HepG2 (cell line): ENCODE results near the gene ABCC3. TPM values are rescaled to one million over a fixed set of nuclear protein-coding genes. Genes with fewer than 3 reads are reported as not detected.

ENCODE experiments used
- ATAC-seq: fragments of 200-7000 bp; cut with Tn5 transposase; 3 replicates; pipeline ENCODE4 v1.9.1; 2020; ENCODE audit warnings: mild to moderate bottlenecking, moderate library complexity
- BruUV-seq: library from RNA; stranded (reverse); fragments of 400-500 nt; replicated peaks from 2 replicates; lab custom pipeline; 2021; lab: Mats Ljungman, UMichigan
- CTCF ChIA-PET: fragments of 300-600 bp; formaldehyde crosslinking; extraction: SDS; loops from one replicate; lab custom pipeline; 2021; ENCODE audit warnings: low total read pairs, inconsistent platforms, low intra/inter-chr PET ratio; lab: Yijun Ruan, JAX
- POLR2A ChIA-PET: fragments of 350-600 bp; sonication (Branson Sonifier 250); formaldehyde crosslinking; loops from one replicate; lab custom pipeline; 2020; ENCODE audit warnings: antibody characterized with exemption, inconsistent platforms; lab: Yijun Ruan, JAX
- DNase-seq: peaks from one replicate; pipeline ENCODE4 v3.0.0-alpha.2; 2015; ENCODE audit warnings: low spot score
- FAIRE-seq: peaks from 3 replicates; lab custom pipeline; 2011; peaks lifted over from hg19 to GRCh38; lab: Jason Lieb, UNC
- H2AFZ ChIP-seq: one replicate; pipeline ENCODE4 v1.6.1; 2011; ENCODE audit warnings: low read length, inconsistent platforms
- H3K27ac ChIP-seq: fragments of 300-600 bp; 3 replicates; pipeline ENCODE4 v1.8.0; 2011; ENCODE audit warnings: mixed run types, mild to moderate bottlenecking, mixed read lengths, low read length, inconsistent platforms; ENCODE audit not compliant: insufficient read depth; ENCODE audit errors: extremely low read length
- H3K27me3 ChIP-seq, 2 experiments: fragments of 200-600 bp in 1 of 2; 2 replicates in 1 of 2; 3 replicates in 1 of 2; pipeline versions ENCODE4 v1.6.0 to v1.8.0; 2011; ENCODE audit warnings: low read length in 2 of 2, mild to moderate bottlenecking in 2 of 2, moderate library complexity in 2 of 2, inconsistent platforms in 1 of 2; ENCODE audit not compliant: insufficient read depth in 2 of 2, control insufficient read depth in 1 of 2
- H3K36me3 ChIP-seq, 2 experiments: fragments of 200-600 bp in 1 of 2; replicated peaks in 1 of 2; 2 replicates in 1 of 2; 3 replicates in 1 of 2; pipeline versions ENCODE4 v1.5.1 to v1.8.0; 2011; ENCODE audit warnings: low read length in 2 of 2, inconsistent platforms in 1 of 2; ENCODE audit not compliant: insufficient read depth in 2 of 2, control insufficient read depth in 1 of 2
- H3K4me1 ChIP-seq: 2 replicates; pipeline ENCODE4 v1.5.1; 2012; ENCODE audit warnings: low read length, inconsistent platforms; ENCODE audit not compliant: insufficient read depth
- H3K4me2 ChIP-seq: 2 replicates; pipeline ENCODE4 v1.6.0; 2011; ENCODE audit warnings: low read depth, low read length, inconsistent platforms
- H3K4me3 ChIP-seq, 3 experiments: fragments of 200-600 bp in 1 of 3; sonication (generic), shearing (Covaris generic) in 1 of 3; replicated peaks in 1 of 3; 2 replicates each; pipeline ENCODE4 v1.5.1; 2011 to 2016; ENCODE audit warnings: low read length in 3 of 3, inconsistent platforms in 2 of 3, low read depth in 2 of 3, mild to moderate bottlenecking in 2 of 3, control low read depth in 1 of 3, mixed read lengths in 1 of 3; ENCODE audit not compliant: insufficient read depth in 1 of 3
- H3K79me2 ChIP-seq: one replicate; pipeline ENCODE4 v1.6.1; 2011; ENCODE audit warnings: low read length, inconsistent platforms; ENCODE audit not compliant: insufficient read depth
- H3K9ac ChIP-seq: 2 replicates; pipeline ENCODE4 v1.6.0; 2011; ENCODE audit warnings: mild to moderate bottlenecking, low read depth, low read length, inconsistent platforms; ENCODE audit not compliant: insufficient read depth
- H3K9me3 ChIP-seq: 2 replicates; pipeline ENCODE4 v1.5.1; 2012; ENCODE audit warnings: mild to moderate bottlenecking, low read length
- H4K20me1 ChIP-seq: 2 replicates; pipeline ENCODE4 v1.6.0; 2011; ENCODE audit warnings: inconsistent platforms, mild to moderate bottlenecking, low read length, moderate library complexity; ENCODE audit not compliant: insufficient read depth
- ARID2 ChIP-seq: sonication (generic); formaldehyde crosslinking; IDR thresholded peaks from 2 replicates; pipeline ENCODE4 v1.8.1; 2022; ENCODE audit warnings: mild to moderate bottlenecking, missing genetic modification reagents, borderline replicate concordance
- EP300 ChIP-seq, 3 experiments: sonication (generic) in 1 of 3; formaldehyde crosslinking in 1 of 3; IDR thresholded peaks; 2 replicates each; pipeline versions ENCODE4 v1.5.1 to v1.6.1; 2011 to 2020; ENCODE audit warnings: low read depth in 2 of 3, low read length in 2 of 3, borderline replicate concordance in 1 of 3, improper control_type of control experiment in 1 of 3, mild to moderate bottlenecking in 1 of 3, missing genetic modification reagents in 1 of 3, moderate library complexity in 1 of 3
- HOXA7 ChIP-seq: sonication (generic); formaldehyde crosslinking; IDR thresholded peaks from 2 replicates; pipeline ENCODE4 v1.8.1; 2022; ENCODE audit warnings: mild to moderate bottlenecking, missing genetic modification reagents, moderate library complexity
- KDM2A ChIP-seq: sonication (generic); formaldehyde crosslinking; IDR thresholded peaks from 2 replicates; pipeline ENCODE4 v1.4.0; 2020; ENCODE audit warnings: low read depth, missing genetic modification reagents, borderline replicate concordance
- NFKB2 ChIP-seq: sonication (generic); formaldehyde crosslinking; IDR thresholded peaks from 2 replicates; pipeline ENCODE4 v1.4.0; 2020; ENCODE audit warnings: missing genetic modification reagents, borderline replicate concordance
- PAX8 ChIP-seq: sonication (generic); formaldehyde crosslinking; IDR thresholded peaks from 2 replicates; pipeline ENCODE4 v1.8.0; 2022; ENCODE audit warnings: mild to moderate bottlenecking, missing genetic modification reagents, borderline replicate concordance
- RBM39 ChIP-seq: fragments of 200-400 bp; formaldehyde crosslinking; IDR thresholded peaks from one replicate; pipeline ENCODE4 v1.6.1; 2018; ENCODE audit warnings: antibody characterized with exemption, mild to moderate bottlenecking, low read depth, low read length; ENCODE audit not compliant: poor library complexity, severe bottlenecking
- RFX3 ChIP-seq: IDR thresholded peaks from 2 replicates; pipeline ENCODE4 v1.6.1; 2016; ENCODE audit warnings: missing biosample characterization, missing genetic modification reagents
- SMC3 ChIP-seq: IDR thresholded peaks from 2 replicates; pipeline ENCODE4 v1.6.1; 2011; ENCODE audit warnings: low read length, improper control_type of control experiment
- ZNF331 ChIP-seq: sonication (generic); formaldehyde crosslinking; IDR thresholded peaks from 2 replicates; pipeline ENCODE4 v1.4.0; 2020; ENCODE audit warnings: missing genetic modification reagents
- ZNF747 ChIP-seq: sonication (generic); formaldehyde crosslinking; IDR thresholded peaks from 2 replicates; pipeline ENCODE4 v1.8.1; 2023; ENCODE audit warnings: missing genetic modification reagents, mild to moderate bottlenecking, borderline replicate concordance
- ZSCAN31 ChIP-seq: sonication (generic); formaldehyde crosslinking; IDR thresholded peaks from 2 replicates; pipeline ENCODE4 v1.5.0; 2020; ENCODE audit warnings: low read depth, mild to moderate bottlenecking, missing genetic modification reagents
- WGBS: methylation state at CpG from one replicate; pipeline ENCODE4 v1.1.6; 2017; ENCODE audit warnings: low lambda C conversion rate; 5-methylcytosine and 5-hydroxymethylcytosine counted together
- in situ Hi-C: cut with HindIII; loops from 2 replicates; pipeline ENCODE4 v1.10.0; 2017; ENCODE audit warnings: low pct_unique_long_range_greater_than_20kb; ENCODE audit not compliant: extremely low pct_ligation_motif_present
- intact Hi-C: fragments of 100-400 bp; cut with micrococcal nuclease; formaldehyde crosslinking; loops from one replicate; pipeline ENCODE4 v1.10.0; 2022; ENCODE audit not compliant: unreplicated experiment
- polyA plus RNA-seq, 8 experiments: library from polyadenylated mRNA; depleted of rRNA in 3 of 8; stranded (reverse) in 7 of 8; unstranded in 1 of 8; fragments of >200 nt; fragmentation: Illumina TruSeq in 4 of 8; extraction: Trizol in 4 of 8; gene quantifications; 2 replicates each; pipeline versions ENCODE4 v1.2.1 to v1.2.3, GENCODE V29; 2011 to 2016; ENCODE audit warnings: low read depth in 4 of 8, missing spikeins in 1 of 8, mixed read lengths in 1 of 8; ENCODE audit not compliant: insufficient read depth in 1 of 8
- total RNA-seq, 5 experiments: library from RNA; depleted of rRNA; stranded (reverse); fragments of >200 nt; fragmentation: Illumina TruSeq; extraction: Trizol; gene quantifications; 2 replicates each; pipeline ENCODE4 v1.2.3, GENCODE V29; 2016; ENCODE audit warnings: low read depth in 1 of 5
- TF ChIP-seq, protein P1 (sequence below): sonication (generic); formaldehyde crosslinking; IDR thresholded peaks from 2 replicates; pipeline ENCODE4 v1.4.0; 2020; ENCODE audit warnings: missing genetic modification reagents, mild to moderate bottlenecking, borderline replicate concordance
- TF ChIP-seq, protein P2 (sequence below): sonication (generic); formaldehyde crosslinking; IDR thresholded peaks from 2 replicates; pipeline ENCODE4 v1.4.0; 2020; ENCODE audit warnings: mild to moderate bottlenecking, missing genetic modification reagents
- TF ChIP-seq, protein P3 (sequence below): sonication (generic); formaldehyde crosslinking; IDR thresholded peaks from 2 replicates; pipeline ENCODE4 v1.5.0; 2020; ENCODE audit warnings: mild to moderate bottlenecking, missing genetic modification reagents

Gene ABCC3
- total and polyA plus RNA-seq, 2 of the 13 experiments (the other 11 are each of a cell fraction or from before 2014, with no cell fraction given): 25.2 to 50.7 TPM

DNA sequence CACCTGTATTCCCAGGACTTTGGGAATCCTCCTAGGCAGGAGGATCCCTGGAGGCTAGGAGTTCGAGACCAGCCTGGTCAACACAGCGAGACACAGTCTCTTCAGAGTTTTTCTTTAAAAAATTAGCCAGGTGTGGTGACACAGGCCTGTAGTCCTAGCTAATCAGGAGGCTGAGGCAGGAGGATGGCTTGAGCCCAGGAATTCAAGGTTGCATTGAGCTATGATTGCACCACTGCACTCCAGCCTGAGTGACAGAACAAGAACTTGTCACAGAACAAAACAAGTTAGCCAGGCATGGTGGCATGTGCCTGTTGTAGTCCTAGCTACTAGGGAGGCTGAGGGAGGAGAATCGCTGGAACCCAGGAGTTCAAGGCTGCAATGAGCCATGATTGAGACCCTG, 48.3 kb downstream of the ABCC3 start (continued):
- TF ChIP-seq HOXA7 (CRISPR knock-in tag) (peak; percentile 34; the same call in 1 of the 2 replicates), ARID2 (0 out of 2 replicates have a peak, but pooled peaks have one; percentile 51), KDM2A (CRISPR knock-in tag) (0 out of 2 replicates have a peak, but pooled peaks have one; percentile 17), ZNF331 (CRISPR knock-in tag) (0 out of 2 replicates have a peak, but pooled peaks have one; percentile 14), SMC3 (0 out of 2 replicates have a peak, but pooled peaks have one; percentile 3)
- TF ChIP-seq, protein P1, sequence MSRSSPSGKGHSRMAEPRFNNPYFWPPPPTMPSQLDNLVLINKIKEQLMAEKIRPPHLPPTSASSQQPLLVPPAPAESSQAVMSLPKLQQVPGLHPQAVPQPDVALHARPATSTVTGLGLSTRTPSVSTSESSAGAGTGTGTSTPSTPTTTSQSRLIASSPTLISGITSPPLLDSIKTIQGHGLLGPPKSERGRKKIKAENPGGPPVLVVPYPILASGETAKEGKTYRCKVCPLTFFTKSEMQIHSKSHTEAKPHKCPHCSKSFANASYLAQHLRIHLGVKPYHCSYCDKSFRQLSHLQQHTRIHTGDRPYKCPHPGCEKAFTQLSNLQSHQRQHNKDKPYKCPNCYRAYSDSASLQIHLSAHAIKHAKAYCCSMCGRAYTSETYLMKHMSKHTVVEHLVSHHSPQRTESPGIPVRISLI (CRISPR knock-in tag): no peak
- TF ChIP-seq, all 625 proteins: peak for 29

DNA sequence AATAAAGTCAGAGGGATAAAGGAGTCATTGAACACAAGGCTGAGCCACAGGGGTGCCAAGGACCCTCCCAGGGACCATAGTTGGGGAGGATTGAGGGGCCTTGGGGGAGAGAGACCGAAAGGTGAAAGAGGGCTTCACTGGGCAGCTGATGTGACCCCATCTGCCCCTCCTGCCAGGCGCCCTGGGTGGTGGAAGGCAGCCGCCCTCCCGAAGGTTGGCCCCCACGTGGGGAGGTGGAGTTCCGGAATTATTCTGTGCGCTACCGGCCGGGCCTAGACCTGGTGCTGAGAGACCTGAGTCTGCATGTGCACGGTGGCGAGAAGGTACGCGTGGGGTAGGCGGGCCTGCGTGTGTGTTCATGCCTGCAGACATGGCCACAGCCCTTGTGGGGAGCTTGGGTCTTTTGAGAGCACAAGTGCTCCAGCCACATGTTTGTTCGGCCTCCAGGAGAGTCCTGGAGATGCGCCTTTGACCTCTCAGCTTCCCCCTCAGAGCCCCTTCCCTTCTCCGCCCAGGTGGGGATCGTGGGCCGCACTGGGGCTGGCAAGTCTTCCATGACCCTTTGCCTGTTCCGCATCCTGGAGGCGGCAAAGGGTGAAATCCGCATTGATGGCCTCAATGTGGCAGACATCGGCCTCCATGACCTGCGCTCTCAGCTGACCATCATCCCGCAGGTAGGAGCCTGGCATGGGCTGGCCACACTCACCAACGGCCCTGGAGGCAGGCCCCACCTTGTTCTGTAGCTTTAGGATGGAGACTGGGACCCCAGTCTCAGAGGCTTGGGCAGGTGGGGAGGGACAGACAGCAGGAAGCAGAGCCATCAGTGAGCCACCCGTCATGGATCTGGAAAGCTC, 49.0 kb downstream of the ABCC3 start:
- ChIA-PET POLR2A (interaction anchor here (0.9 to 21.3 kb wide), 20 partner anchors 8 to 261 kb away, joined by 3 to 839 read pairs (median 8); partner anchors contain the start of genes ABCC3, ANKRD40, CACNA1G and LUC7L3), CTCF (interaction anchor here (1.0 kb wide), 1 partner anchor 53 kb away, joined by 4 read pairs; no protein-coding TSS in a partner anchor)
- H2AFZ ChIP-seq: no peak overlapping the region
- peaks cover 98% of the 10 kb centered on the region for H3K4me1 ChIP-seq
- no peaks in the 10 kb centered on the region for H4K20me1 ChIP-seq
- in situ Hi-C loops: no loop called here
- H3K36me3 ChIP-seq: no peaks in the 10 kb centered on the region
- peak overlapping the region in 1 of 3 experiments; percentile 75; a peak in 3 of 6 replicates for H3K4me3 ChIP-seq
- H3K27me3 ChIP-seq: no peaks in the 10 kb centered on the region; a peak in 1 of 5 replicates
- peak overlapping the region; percentile 93 for H3K4me2 ChIP-seq
- H3K27ac ChIP-seq: peak overlapping the region; percentile 99
- no peaks in the 10 kb centered on the region for H3K9me3 ChIP-seq
- ATAC-seq: no peak
- H3K9ac ChIP-seq: peak overlapping the region; percentile 87
- H3K79me2 ChIP-seq: peaks cover 18% of the 10 kb centered on the region
- no peak for FAIRE-seq
- 94% methylated on average over 24 of the region's 28 CpGs for WGBS
- no peak for DNase-seq
- no TSS peak for BruUV-seq
- intact Hi-C loops: loop anchor here (1.0 kb wide), 1 partner anchor 10 kb away; no protein-coding TSS in a partner anchor
- TF ChIP-seq EP300 (IDR thresholded peaks at IDR 0.05; ENCODE audit: low read depth in 2 of 2, low read length in 2 of 2): no peak
- no peak; the same call in 1 of the 2 replicates for TF ChIP-seq EP300 (CRISPR knock-in tag; IDR thresholded peaks at IDR 0.05; ENCODE audit: borderline replicate concordance)
- TF ChIP-seq RBM39: peak; percentile 23
- 0 out of 2 replicates have a peak, but pooled peaks have one; percentile 32 for TF ChIP-seq PAX8
- no peak for TF ChIP-seq ZNF747 (CRISPR knock-in tag)
- TF ChIP-seq RFX3 (CRISPR knock-in tag): no peak
- TF ChIP-seq, protein P2, sequence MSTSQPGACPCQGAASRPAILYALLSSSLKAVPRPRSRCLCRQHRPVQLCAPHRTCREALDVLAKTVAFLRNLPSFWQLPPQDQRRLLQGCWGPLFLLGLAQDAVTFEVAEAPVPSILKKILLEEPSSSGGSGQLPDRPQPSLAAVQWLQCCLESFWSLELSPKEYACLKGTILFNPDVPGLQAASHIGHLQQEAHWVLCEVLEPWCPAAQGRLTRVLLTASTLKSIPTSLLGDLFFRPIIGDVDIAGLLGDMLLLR (CRISPR knock-in tag): peak; percentile 45; the same call in 1 of the 2 replicates
- peak; percentile 75; the same call in 1 of the 2 replicates for TF ChIP-seq NFKB2 (CRISPR knock-in tag)
- 0 out of 2 replicates have a peak, but pooled peaks have one; percentile 32 for TF ChIP-seq ZSCAN31 (CRISPR knock-in tag)
- TF ChIP-seq, protein P3, sequence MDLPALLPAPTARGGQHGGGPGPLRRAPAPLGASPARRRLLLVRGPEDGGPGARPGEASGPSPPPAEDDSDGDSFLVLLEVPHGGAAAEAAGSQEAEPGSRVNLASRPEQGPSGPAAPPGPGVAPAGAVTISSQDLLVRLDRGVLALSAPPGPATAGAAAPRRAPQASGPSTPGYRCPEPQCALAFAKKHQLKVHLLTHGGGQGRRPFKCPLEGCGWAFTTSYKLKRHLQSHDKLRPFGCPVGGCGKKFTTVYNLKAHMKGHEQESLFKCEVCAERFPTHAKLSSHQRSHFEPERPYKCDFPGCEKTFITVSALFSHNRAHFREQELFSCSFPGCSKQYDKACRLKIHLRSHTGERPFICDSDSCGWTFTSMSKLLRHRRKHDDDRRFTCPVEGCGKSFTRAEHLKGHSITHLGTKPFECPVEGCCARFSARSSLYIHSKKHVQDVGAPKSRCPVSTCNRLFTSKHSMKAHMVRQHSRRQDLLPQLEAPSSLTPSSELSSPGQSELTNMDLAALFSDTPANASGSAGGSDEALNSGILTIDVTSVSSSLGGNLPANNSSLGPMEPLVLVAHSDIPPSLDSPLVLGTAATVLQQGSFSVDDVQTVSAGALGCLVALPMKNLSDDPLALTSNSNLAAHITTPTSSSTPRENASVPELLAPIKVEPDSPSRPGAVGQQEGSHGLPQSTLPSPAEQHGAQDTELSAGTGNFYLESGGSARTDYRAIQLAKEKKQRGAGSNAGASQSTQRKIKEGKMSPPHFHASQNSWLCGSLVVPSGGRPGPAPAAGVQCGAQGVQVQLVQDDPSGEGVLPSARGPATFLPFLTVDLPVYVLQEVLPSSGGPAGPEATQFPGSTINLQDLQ: peak; percentile 10; the same call in 1 of the 2 replicates
